GM23338 (cell line): ENCODE measurements around the gene SMG1. TPM values are rescaled to one million over a fixed set of nuclear protein-coding genes. Genes with fewer than 3 reads are reported as not detected.

ENCODE experiments used
- ATAC-seq: fragments of 200-7000 bp; cut with Tn5 transposase; 3 replicates; pipeline ENCODE4 v1.9.1; 2020
- DNase-seq: peaks from one replicate; pipeline ENCODE4 v3.0.0-alpha.2; 2015; ENCODE audit warnings: low spot score
- H2AFZ ChIP-seq: fragments of 200-600 bp; sonication (generic); 2 replicates; pipeline ENCODE4 v1.8.0; 2016; ENCODE audit warnings: antibody characterized with exemption, mild to moderate bottlenecking, moderate library complexity
- H3F3A ChIP-seq: fragments of 200-600 bp; sonication (generic); replicated peaks from 2 replicates; pipeline ENCODE4 v1.8.0; 2017; ENCODE audit warnings: antibody characterized with exemption, mixed run types, low read depth
- H3K27ac ChIP-seq: fragments of 200-600 bp; sonication (generic); 2 replicates; pipeline ENCODE4 v1.6.1; 2016; ENCODE audit warnings: low read depth
- H3K27me3 ChIP-seq: fragments of 200-600 bp; sonication (generic); 2 replicates; pipeline ENCODE4 v1.8.0; 2016; ENCODE audit warnings: mild to moderate bottlenecking, mixed run types, moderate library complexity; ENCODE audit not compliant: insufficient read depth
- H3K36me3 ChIP-seq: fragments of 200-600 bp; sonication (generic); 2 replicates; pipeline ENCODE4 v1.8.0; 2016; ENCODE audit warnings: mild to moderate bottlenecking; ENCODE audit not compliant: insufficient read depth
- H3K4me1 ChIP-seq: fragments of 200-600 bp; sonication (generic); 2 replicates; pipeline ENCODE4 v1.8.0; 2016; ENCODE audit warnings: mild to moderate bottlenecking, moderate library complexity; ENCODE audit not compliant: insufficient read depth
- H3K4me2 ChIP-seq: fragments of 200-600 bp; sonication (generic); 2 replicates; pipeline ENCODE4 v1.7.1; 2017; ENCODE audit warnings: mixed run types
- H3K4me3 ChIP-seq: fragments of 200-600 bp; sonication (generic); 2 replicates; pipeline ENCODE4 v1.6.1; 2016; ENCODE audit warnings: mixed run types
- H3K79me2 ChIP-seq: fragments of 200-600 bp; sonication (generic); replicated peaks from 2 replicates; pipeline ENCODE4 v1.8.0; 2017; ENCODE audit warnings: mild to moderate bottlenecking; ENCODE audit not compliant: insufficient read depth
- H3K9me2 ChIP-seq: fragments of 200-600 bp; sonication (generic); 2 replicates; pipeline ENCODE4 v1.8.0; 2017; ENCODE audit not compliant: insufficient read depth
- H4K20me1 ChIP-seq: fragments of 200-600 bp; sonication (generic); replicated peaks from 2 replicates; pipeline ENCODE4 v1.8.0; 2017; ENCODE audit warnings: mild to moderate bottlenecking; ENCODE audit not compliant: insufficient read depth
- H3K27ac Mint-ChIP-seq: 2 replicates; pipeline ENCODE4 v1.8.0; 2020; ENCODE audit warnings: inconsistent platforms, mild to moderate bottlenecking, moderate library complexity, mixed read lengths
- H3K27me3 Mint-ChIP-seq: 3 replicates; pipeline ENCODE4 v1.8.0; 2022; ENCODE audit warnings: low read depth, mild to moderate bottlenecking, moderate library complexity, mixed read lengths, inconsistent platforms; ENCODE audit not compliant: insufficient read depth, poor library complexity
- H3K36me3 Mint-ChIP-seq: 3 replicates; pipeline ENCODE4 v1.8.0; 2021; ENCODE audit warnings: low read depth, mild to moderate bottlenecking, inconsistent platforms, moderate library complexity, mixed read lengths
- H3K4me1 Mint-ChIP-seq: 3 replicates; pipeline ENCODE4 v1.8.0; 2020; ENCODE audit warnings: mild to moderate bottlenecking, inconsistent platforms, mixed read lengths
- H3K4me3 Mint-ChIP-seq: 3 replicates; pipeline ENCODE4 v1.8.0; 2021; ENCODE audit warnings: moderate library complexity, mild to moderate bottlenecking, inconsistent platforms, mixed read lengths
- H3K9me3 Mint-ChIP-seq: 3 replicates; pipeline ENCODE4 v1.8.0; 2020; ENCODE audit warnings: moderate library complexity, mild to moderate bottlenecking, inconsistent platforms, mixed read lengths
- STAT1 ChIP-seq: IDR thresholded peaks from one replicate; pipeline ENCODE4 v1.6.1; 2016; ENCODE audit warnings: antibody characterized with exemption; ENCODE audit not compliant: unreplicated experiment
- polyA plus RNA-seq: library from polyadenylated mRNA; unstranded; fragments of >200 nt; fragmentation: Nextera tagmentation; extraction: Ambion mirVana; gene quantifications from 2 replicates; pipeline ENCODE4 v1.2.1, GENCODE V29; 2016
- total RNA-seq: library from RNA; depleted of rRNA; stranded (reverse); fragments of >200 nt; shearing (Covaris generic); gene quantifications from 2 replicates; pipeline ENCODE4 v1.2.3, GENCODE V29; 2014
- TF ChIP-seq, protein P1 (sequence below): fragments of 250-450 bp; sonication (Bioruptor Pico); IDR thresholded peaks from 2 replicates; pipeline ENCODE4 v1.5.0; 2020; ENCODE audit warnings: mild to moderate bottlenecking, moderate library complexity
- TF ChIP-seq, protein P2 (sequence below): IDR thresholded peaks from 2 replicates; pipeline ENCODE4 v1.6.1; 2016; ENCODE audit warnings: antibody characterized with exemption

SMG1 gene
- total and polyA plus RNA-seq, 2 experiments from 2014 or later: 18.6 to 119 TPM

DNA sequence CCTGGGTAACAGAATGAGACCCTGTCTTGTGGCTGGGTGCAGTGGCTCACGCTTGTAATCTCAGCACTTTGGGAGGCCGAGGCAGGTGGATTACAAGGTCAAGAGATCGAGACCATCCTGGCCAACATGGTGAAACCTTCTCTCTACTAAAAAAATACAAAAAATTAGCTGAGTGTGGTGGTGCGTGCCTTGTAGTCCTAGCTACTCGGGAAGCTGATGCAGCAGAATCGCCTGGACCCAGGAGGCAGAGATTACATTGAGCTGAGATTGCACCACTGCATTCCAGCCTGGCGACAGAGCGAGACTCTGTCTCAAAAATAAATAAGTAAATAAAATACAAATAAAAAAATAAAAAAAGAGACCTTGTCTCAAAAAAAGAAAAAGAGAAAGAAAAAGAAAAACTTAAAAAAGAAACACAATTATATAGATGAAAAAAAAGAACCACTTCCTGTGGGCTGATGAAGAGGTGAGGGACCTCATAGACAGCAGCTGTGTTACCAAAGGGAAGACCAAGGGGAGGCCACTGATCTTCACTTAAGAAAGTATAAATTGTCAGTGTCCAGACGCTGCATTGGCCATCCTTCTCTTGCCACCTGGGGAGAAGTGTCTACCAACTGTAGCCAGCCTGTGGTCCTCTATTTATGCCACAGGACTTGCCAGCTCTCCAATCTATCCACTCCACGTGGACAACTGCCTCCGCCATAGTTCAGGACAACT, 24.4 kb upstream of the SMG1 start:
- H3K27ac Mint-ChIP-seq: no peak overlapping the region
- Histone ChIP-seq H3K4me3 (no peak overlapping the region), H3K4me1 (peaks cover 4% of the 10 kb centered on the region), H3K27ac (no peak overlapping the region), H3K36me3 (no peaks in the 10 kb centered on the region), H4K20me1 (no peaks in the 10 kb centered on the region), H3F3A (peaks cover 3% of the 10 kb centered on the region; the same call in 1 of the 2 replicates), H3K9me2 (no peaks in the 10 kb centered on the region), H3K4me2 (no peak overlapping the region), H2AFZ (no peak overlapping the region), H3K79me2 (no peaks in the 10 kb centered on the region), H3K27me3 (no peaks in the 10 kb centered on the region)
- ATAC-seq: no peak
- no peak for DNase-seq
- H3K9me3 Mint-ChIP-seq: 0 out of 3 replicates have a peak, but pooled peaks cover 5% of the 10 kb centered on the region
- no peaks in the 10 kb centered on the region for H3K36me3 Mint-ChIP-seq
- TF ChIP-seq, protein P1, sequence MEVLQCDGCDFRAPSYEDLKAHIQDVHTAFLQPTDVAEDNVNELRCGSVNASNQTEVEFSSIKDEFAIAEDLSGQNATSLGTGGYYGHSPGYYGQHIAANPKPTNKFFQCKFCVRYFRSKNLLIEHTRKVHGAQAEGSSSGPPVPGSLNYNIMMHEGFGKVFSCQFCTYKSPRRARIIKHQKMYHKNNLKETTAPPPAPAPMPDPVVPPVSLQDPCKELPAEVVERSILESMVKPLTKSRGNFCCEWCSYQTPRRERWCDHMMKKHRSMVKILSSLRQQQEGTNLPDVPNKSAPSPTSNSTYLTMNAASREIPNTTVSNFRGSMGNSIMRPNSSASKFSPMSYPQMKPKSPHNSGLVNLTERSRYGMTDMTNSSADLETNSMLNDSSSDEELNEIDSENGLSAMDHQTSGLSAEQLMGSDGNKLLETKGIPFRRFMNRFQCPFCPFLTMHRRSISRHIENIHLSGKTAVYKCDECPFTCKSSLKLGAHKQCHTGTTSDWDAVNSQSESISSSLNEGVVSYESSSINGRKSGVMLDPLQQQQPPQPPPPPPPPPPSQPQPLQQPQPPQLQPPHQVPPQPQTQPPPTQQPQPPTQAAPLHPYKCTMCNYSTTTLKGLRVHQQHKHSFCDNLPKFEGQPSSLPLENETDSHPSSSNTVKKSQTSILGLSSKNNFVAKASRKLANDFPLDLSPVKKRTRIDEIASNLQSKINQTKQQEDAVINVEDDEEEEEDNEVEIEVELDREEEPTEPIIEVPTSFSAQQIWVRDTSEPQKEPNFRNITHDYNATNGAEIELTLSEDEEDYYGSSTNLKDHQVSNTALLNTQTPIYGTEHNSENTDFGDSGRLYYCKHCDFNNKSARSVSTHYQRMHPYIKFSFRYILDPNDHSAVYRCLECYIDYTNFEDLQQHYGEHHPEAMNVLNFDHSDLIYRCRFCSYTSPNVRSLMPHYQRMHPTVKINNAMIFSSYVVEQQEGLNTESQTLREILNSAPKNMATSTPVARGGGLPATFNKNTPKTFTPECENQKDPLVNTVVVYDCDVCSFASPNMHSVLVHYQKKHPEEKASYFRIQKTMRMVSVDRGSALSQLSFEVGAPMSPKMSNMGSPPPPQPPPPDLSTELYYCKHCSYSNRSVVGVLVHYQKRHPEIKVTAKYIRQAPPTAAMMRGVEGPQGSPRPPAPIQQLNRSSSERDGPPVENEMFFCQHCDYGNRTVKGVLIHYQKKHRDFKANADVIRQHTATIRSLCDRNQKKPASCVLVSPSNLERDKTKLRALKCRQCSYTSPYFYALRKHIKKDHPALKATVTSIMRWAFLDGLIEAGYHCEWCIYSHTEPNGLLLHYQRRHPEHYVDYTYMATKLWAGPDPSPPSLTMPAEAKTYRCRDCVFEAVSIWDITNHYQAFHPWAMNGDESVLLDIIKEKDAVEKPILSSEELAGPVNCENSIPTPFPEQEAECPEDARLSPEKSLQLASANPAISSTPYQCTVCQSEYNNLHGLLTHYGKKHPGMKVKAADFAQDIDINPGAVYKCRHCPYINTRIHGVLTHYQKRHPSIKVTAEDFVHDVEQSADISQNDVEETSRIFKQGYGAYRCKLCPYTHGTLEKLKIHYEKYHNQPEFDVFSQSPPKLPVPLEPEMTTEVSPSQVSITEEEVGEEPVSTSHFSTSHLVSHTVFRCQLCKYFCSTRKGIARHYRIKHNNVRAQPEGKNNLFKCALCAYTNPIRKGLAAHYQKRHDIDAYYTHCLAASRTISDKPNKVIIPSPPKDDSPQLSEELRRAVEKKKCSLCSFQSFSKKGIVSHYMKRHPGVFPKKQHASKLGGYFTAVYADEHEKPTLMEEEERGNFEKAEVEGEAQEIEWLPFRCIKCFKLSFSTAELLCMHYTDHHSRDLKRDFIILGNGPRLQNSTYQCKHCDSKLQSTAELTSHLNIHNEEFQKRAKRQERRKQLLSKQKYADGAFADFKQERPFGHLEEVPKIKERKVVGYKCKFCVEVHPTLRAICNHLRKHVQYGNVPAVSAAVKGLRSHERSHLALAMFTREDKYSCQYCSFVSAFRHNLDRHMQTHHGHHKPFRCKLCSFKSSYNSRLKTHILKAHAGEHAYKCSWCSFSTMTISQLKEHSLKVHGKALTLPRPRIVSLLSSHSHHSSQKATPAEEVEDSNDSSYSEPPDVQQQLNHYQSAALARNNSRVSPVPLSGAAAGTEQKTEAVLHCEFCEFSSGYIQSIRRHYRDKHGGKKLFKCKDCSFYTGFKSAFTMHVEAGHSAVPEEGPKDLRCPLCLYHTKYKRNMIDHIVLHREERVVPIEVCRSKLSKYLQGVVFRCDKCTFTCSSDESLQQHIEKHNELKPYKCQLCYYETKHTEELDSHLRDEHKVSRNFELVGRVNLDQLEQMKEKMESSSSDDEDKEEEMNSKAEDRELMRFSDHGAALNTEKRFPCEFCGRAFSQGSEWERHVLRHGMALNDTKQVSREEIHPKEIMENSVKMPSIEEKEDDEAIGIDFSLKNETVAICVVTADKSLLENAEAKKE (CRISPR knock-in tag): no peak
- no peak for TF ChIP-seq STAT1
- TF ChIP-seq, protein P2, sequence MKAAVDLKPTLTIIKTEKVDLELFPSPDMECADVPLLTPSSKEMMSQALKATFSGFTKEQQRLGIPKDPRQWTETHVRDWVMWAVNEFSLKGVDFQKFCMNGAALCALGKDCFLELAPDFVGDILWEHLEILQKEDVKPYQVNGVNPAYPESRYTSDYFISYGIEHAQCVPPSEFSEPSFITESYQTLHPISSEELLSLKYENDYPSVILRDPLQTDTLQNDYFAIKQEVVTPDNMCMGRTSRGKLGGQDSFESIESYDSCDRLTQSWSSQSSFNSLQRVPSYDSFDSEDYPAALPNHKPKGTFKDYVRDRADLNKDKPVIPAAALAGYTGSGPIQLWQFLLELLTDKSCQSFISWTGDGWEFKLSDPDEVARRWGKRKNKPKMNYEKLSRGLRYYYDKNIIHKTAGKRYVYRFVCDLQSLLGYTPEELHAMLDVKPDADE: no peak
- H3K4me1 Mint-ChIP-seq: peaks cover 6% of the 10 kb centered on the region; the same call in 1 of the 3 replicates
- H3K27me3 Mint-ChIP-seq: peaks cover 8% of the 10 kb centered on the region
- no peak overlapping the region for H3K4me3 Mint-ChIP-seq
